ENCODE data around the gene CHMP2A. TPM values are rescaled to one million over a fixed set of nuclear protein-coding genes. Genes with fewer than 3 reads are reported as not detected.

Gene CHMP2A
- total and polyA plus RNA-seq, 2 experiments from 2014 or later: 92.2 to 145 TPM

- Histone ChIP-seq H3K79me2 (replicated peaks; ENCODE audit: insufficient read depth) (peaks cover 22% of the 10 kb centered on the region), H3K4me2 (no peak overlapping the region), H3K4me3 (no peak overlapping the region), H3K4me1 (ENCODE audit: insufficient read depth) (peaks cover 16% of the 10 kb centered on the region), H3K36me3 (ENCODE audit: insufficient read depth) (peaks cover 47% of the 10 kb centered on the region), H4K20me1 (replicated peaks; ENCODE audit: insufficient read depth) (peaks cover 24% of the 10 kb centered on the region), H3F3A (replicated peaks; ENCODE audit: low read depth) (peaks cover 89% of the 10 kb centered on the region), H3K27ac (ENCODE audit: low read depth) (no peak overlapping the region), H3K27me3 (ENCODE audit: insufficient read depth) (no peaks in the 10 kb centered on the region), H3K9me2 (ENCODE audit: insufficient read depth) (no peaks in the 10 kb centered on the region), H2AFZ (no peak overlapping the region)
- peaks cover 32% of the 10 kb centered on the region for H3K27me3 Mint-ChIP-seq (ENCODE audit: insufficient read depth, low read depth, poor library complexity)
- H3K4me1 Mint-ChIP-seq: peaks cover 34% of the 10 kb centered on the region
- ATAC-seq (no peak), DNase-seq (ENCODE audit: low spot score) (no peak)
- H3K9me3 Mint-ChIP-seq: peaks cover 8% of the 10 kb centered on the region; the same call in 2 of the 3 replicates
- H3K4me3 Mint-ChIP-seq: peak overlapping the region; percentile 18; the same call in 1 of the 3 replicates
- no peak for TF ChIP-seq EZH2 (IDR thresholded peaks at IDR 0.05; ENCODE audit: low read depth, unreplicated experiment)
- TF ChIP-seq POLR2AphosphoS5 (IDR thresholded peaks at IDR 0.05; ENCODE audit: low read depth): peak; percentile 48
- H3K27ac Mint-ChIP-seq: no peak overlapping the region
- H3K36me3 Mint-ChIP-seq (ENCODE audit: low read depth): peaks cover 90% of the 10 kb centered on the region
Observed at GRCh38 chr19:58551577-58552471, 3.1 kb downstream of the CHMP2A start.

- peaks cover 32% of the 10 kb centered on the region for H4K20me1 ChIP-seq (replicated peaks; ENCODE audit: insufficient read depth)
- H3K27ac Mint-ChIP-seq: no peak overlapping the region
- no peak overlapping the region; the same call in 2 of the 3 replicates for H3K4me3 Mint-ChIP-seq
- H3K27me3 ChIP-seq (ENCODE audit: insufficient read depth): no peaks in the 10 kb centered on the region
- H3K4me1 ChIP-seq (ENCODE audit: insufficient read depth): peaks cover 20% of the 10 kb centered on the region
- no peak overlapping the region for H3K27ac ChIP-seq (ENCODE audit: low read depth)
- H3K79me2 ChIP-seq (replicated peaks; ENCODE audit: insufficient read depth): peaks cover 23% of the 10 kb centered on the region
- peaks cover 32% of the 10 kb centered on the region for H3K27me3 Mint-ChIP-seq (ENCODE audit: insufficient read depth, low read depth, poor library complexity)
- H3K4me3 ChIP-seq: no peak overlapping the region
- no peak for ATAC-seq
- DNase-seq (ENCODE audit: low spot score): no peak
- H3K4me2 ChIP-seq: no peak overlapping the region
- H3K9me2 ChIP-seq (ENCODE audit: insufficient read depth): no peaks in the 10 kb centered on the region
- H3K36me3 Mint-ChIP-seq (ENCODE audit: low read depth): peaks cover 90% of the 10 kb centered on the region
- H2AFZ ChIP-seq: no peak overlapping the region
- peaks cover 8% of the 10 kb centered on the region; the same call in 2 of the 3 replicates for H3K9me3 Mint-ChIP-seq
- peaks cover 35% of the 10 kb centered on the region for H3K4me1 Mint-ChIP-seq
- peaks cover 51% of the 10 kb centered on the region for H3K36me3 ChIP-seq (ENCODE audit: insufficient read depth)
- peaks cover 88% of the 10 kb centered on the region for H3F3A ChIP-seq (replicated peaks; ENCODE audit: low read depth)
- no peak for TF ChIP-seq EZH2 (IDR thresholded peaks at IDR 0.05; ENCODE audit: low read depth, unreplicated experiment)
- TF ChIP-seq, protein P1, sequence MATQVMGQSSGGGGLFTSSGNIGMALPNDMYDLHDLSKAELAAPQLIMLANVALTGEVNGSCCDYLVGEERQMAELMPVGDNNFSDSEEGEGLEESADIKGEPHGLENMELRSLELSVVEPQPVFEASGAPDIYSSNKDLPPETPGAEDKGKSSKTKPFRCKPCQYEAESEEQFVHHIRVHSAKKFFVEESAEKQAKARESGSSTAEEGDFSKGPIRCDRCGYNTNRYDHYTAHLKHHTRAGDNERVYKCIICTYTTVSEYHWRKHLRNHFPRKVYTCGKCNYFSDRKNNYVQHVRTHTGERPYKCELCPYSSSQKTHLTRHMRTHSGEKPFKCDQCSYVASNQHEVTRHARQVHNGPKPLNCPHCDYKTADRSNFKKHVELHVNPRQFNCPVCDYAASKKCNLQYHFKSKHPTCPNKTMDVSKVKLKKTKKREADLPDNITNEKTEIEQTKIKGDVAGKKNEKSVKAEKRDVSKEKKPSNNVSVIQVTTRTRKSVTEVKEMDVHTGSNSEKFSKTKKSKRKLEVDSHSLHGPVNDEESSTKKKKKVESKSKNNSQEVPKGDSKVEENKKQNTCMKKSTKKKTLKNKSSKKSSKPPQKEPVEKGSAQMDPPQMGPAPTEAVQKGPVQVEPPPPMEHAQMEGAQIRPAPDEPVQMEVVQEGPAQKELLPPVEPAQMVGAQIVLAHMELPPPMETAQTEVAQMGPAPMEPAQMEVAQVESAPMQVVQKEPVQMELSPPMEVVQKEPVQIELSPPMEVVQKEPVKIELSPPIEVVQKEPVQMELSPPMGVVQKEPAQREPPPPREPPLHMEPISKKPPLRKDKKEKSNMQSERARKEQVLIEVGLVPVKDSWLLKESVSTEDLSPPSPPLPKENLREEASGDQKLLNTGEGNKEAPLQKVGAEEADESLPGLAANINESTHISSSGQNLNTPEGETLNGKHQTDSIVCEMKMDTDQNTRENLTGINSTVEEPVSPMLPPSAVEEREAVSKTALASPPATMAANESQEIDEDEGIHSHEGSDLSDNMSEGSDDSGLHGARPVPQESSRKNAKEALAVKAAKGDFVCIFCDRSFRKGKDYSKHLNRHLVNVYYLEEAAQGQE (IDR thresholded peaks at IDR 0.05; ENCODE audit: unreplicated experiment): no peak
- no peak for TF ChIP-seq EZH2phosphoT487 (IDR thresholded peaks at IDR 0.05; ENCODE audit: unreplicated experiment)
- TF ChIP-seq NANOG (IDR thresholded peaks at IDR 0.05; ENCODE audit: borderline replicate concordance): no peak
- no peak for TF ChIP-seq ZNF331 (CRISPR knock-in tag; IDR thresholded peaks at IDR 0.05; ENCODE audit: low read depth)
- TF ChIP-seq, protein P2, sequence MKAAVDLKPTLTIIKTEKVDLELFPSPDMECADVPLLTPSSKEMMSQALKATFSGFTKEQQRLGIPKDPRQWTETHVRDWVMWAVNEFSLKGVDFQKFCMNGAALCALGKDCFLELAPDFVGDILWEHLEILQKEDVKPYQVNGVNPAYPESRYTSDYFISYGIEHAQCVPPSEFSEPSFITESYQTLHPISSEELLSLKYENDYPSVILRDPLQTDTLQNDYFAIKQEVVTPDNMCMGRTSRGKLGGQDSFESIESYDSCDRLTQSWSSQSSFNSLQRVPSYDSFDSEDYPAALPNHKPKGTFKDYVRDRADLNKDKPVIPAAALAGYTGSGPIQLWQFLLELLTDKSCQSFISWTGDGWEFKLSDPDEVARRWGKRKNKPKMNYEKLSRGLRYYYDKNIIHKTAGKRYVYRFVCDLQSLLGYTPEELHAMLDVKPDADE (IDR thresholded peaks at IDR 0.05): no peak
- no peak for TF ChIP-seq POLR2AphosphoS5 (IDR thresholded peaks at IDR 0.05; ENCODE audit: low read depth)
- TF ChIP-seq STAT1 (IDR thresholded peaks at IDR 0.05; ENCODE audit: unreplicated experiment): no peak
- TF ChIP-seq CTCF (conservative IDR thresholded peaks at IDR 0.05; ENCODE audit: low read depth in 2 of 2): no peak
Observed at GRCh38 chr19:58551123-58551497, 3.8 kb downstream of the CHMP2A start.

Data from GM23338 (cell line).